Globus pallidus (tissue), 1 donor: Measurements from ENCODE around the gene GNAS.

Experiments used
- DNase-seq: peaks from one replicate; pipeline ENCODE4 v3.0.0-alpha.2; 2015; ENCODE audit warnings: low spot score

The GNAS gene

GRCh38 chr20:58899512-58899911 lies 47.0 kb downstream of the GNAS start:
- DNase-seq = no peak

DNA sequence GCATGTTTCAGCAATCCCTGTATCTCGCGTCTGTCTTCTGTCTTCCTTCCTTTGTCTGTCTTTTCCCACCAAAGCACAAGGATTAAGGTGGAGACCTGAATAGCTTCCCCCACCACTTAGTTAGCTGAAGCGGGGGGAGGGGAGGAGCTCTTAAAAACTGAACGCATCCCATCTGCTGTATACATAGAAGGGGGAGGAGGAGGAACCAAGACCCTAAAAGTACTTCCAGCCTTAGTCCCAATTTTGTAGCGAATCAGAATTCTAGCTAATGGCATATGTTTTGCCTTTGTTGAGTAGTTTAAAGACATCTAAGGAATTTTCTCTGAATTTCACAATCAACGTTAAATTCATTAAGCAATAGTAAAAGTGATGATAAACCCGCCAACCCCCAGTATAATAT lies 47.9 kb downstream of the GNAS start:
- DNase-seq = no peak

DNA sequence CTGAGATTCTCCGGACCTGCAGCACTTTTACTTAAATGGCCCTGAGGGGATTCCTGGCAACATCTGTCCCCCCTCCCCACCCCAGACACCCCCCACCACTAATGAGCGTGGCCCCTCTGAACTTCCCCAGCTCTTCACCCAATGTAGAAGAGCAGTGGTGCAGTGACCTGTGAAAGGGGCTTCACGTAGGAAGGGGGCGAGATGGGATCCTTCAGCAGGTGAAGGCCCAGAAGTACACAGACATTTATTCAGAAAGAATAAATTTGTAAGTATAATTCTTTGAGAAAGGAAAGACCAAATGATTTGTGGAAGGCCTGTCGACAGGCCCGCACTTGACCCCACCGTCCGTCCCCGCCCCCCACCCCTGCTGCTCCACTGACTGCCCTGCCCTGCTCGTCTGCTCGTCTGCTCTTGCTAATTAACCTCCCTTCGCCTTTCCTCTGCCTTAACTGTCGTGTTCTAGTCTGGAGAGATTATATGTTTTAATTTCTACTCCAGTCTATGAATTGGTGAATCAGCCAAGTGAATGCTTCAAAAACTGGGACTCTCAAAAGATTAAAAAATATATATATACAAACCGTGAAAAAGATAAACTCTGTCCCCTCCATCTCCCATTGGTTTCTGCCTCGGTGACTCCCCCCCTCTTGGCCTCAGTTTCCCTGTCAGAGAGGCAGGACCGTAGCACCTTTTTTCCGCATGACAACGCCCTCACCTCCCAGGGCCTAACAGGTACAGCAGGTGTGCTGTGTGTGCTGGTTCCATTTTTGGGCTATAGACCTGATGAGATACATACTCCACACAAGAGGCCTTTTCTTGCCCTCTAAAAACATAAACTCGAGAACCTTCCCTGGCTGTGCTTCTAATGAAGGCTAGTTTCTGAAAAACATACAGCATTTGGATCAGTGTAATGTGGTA lies 49.2 kb downstream of the GNAS start:
- DNase-seq = no peak

DNA sequence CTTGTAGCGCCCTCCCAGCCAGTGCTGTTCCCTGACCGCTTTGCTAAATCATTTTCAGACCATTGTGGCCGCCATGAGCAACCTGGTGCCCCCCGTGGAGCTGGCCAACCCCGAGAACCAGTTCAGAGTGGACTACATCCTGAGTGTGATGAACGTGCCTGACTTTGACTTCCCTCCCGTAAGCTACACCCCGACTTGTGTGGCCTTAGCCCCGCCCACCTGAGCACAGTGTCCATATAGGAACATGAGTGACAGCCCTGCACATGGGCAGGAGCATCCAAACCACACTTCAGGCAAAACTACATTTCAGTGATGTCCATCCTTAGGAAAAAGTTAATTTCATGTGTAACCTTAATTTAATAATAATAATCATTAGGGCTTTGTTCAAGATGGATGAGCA lies 51.1 kb downstream of the GNAS start:
- no peak for DNase-seq

GRCh38 chr20:58905236-58905635 lies 52.7 kb downstream of the GNAS start:
- DNase-seq = no peak

- DNase-seq = no peak
Measured at GRCh38 chr20:58906111-58906510, 53.6 kb downstream of the GNAS start.

GRCh38 chr20:58906894-58907293 lies 54.4 kb downstream of the GNAS start:
- DNase-seq = no peak

- peak; percentile 90 for DNase-seq
Measured at GRCh38 chr20:58907320-58908137, 55.0 kb downstream of the GNAS start.

- DNase-seq = no peak
Measured at GRCh38 chr20:58908221-58908620, 55.7 kb downstream of the GNAS start.

DNA sequence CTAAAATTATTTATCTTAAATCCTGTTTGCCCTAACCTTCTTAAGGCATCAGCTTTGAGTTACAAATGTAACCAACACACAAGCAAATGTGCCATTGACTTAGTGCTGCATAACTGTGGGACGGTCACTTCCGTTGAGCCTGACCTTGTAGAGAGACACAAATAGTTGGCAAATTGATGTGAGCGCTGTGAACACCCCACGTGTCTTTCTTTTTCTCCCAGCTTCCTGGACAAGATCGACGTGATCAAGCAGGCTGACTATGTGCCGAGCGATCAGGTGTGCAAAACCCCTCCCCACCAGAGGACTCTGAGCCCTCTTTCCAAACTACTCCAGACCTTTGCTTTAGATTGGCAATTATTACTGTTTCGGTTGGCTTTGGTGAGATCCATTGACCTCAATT lies 56.4 kb downstream of the GNAS start:
- DNase-seq = no peak

- DNase-seq = no peak
Measured at GRCh38 chr20:58909585-58909984, 57.1 kb downstream of the GNAS start.

- DNase-seq = no peak
Measured at GRCh38 chr20:58910473-58910872, 58.0 kb downstream of the GNAS start.

DNA sequence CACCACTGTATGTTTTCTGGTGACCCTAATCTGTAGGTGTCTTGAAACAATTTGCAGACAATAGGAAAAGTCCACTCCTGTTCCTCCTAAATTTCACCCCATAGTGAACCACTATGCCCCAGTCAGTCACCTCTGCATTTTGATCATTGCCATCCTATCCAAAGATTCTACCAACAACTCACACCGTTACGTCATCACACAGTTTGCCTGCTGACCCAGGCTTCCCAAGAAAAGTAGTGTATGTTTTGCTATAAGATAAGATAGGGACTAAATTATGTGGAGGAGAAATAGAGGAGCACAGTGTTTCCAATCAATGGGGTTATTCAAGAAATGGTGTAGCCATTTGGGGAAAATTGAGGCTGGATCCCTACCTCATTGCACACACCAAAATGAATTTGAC lies 58.8 kb downstream of the GNAS start:
- DNase-seq = no peak

DNA sequence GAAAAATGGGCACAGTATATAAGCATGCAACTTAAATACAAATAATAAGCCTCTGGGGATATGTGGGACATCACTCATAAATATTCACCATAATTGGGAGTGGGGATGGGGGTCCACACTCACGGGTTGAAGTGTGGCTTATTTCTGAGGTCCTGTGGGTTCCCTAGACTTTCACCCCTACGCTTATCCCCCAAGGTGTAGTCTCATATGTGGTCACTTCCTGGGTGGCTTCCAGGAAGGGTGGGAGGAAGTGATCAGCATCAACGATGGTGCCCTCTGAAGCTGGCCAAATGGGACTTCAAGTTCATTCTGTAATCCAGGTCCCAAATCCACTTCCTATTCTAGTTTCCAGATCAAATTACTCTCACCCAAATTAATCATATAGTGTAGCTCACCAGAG lies 59.5 kb downstream of the GNAS start:
- DNase-seq = no peak

DNA sequence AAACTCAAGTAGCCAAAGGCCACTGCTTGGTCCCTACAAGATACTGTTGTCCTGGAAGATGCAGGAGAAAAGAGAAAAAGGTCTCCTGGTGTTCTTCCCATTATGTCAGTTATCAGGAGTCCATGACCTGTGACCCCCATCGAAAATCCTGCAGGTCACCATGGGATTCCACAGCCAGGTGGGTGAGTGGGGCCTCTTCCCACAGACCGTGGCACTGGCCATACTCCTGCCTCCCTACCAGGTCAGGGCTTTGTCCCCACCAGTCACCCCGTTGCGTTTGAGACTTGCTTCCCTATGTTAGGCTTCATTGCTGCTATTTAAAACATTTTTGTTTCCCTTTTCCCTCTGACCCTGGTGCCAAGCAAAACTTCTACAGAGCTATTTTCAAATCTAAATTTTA lies 60.6 kb downstream of the GNAS start:
- no peak for DNase-seq

- no peak for DNase-seq
Measured at GRCh38 chr20:58918621-58919020, 66.1 kb downstream of the GNAS start.

DNA sequence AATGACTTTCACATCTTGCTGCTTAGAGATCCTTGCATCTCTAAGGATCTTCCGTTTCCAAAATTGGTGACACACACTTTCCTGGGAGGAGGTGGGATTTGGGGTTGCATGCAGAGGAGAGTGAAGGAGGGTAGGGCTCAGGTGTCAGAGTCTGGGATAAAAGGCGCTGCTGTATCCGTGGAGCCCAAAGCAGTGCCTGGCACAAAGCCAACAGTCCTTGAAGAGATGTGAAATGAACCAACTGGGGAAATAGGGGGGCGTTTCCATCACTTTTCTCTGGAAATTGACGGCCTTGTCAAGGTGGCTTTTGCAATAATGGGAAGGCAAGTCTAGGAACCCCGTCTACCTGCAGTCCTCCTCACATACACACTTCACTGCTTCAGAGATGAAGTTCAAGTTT lies 69.0 kb downstream of the GNAS start:
- DNase-seq = no peak

DNA sequence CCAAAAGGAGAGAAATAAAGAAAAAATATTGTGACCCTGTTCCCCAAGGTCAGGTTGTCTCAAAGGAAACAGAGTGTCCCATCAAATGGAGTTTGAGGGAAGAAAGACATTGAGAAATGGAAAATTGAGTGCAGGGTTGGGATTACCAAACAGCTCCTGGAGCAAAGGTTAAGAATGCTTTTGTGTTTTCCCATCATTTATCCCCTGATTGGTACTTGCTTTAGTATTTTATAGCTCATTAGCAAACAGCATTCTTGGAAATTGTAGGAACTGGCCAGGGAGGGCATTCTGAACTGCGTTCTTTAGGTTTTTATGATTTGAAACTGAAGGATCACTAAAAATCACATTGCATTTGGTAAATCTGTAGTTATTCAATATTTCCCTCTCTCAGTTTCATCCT lies 69.5 kb downstream of the GNAS start:
- no peak for DNase-seq

GRCh38 chr20:58923117-58923712 lies 70.7 kb downstream of the GNAS start:
- DNase-seq = no peak

DNA sequence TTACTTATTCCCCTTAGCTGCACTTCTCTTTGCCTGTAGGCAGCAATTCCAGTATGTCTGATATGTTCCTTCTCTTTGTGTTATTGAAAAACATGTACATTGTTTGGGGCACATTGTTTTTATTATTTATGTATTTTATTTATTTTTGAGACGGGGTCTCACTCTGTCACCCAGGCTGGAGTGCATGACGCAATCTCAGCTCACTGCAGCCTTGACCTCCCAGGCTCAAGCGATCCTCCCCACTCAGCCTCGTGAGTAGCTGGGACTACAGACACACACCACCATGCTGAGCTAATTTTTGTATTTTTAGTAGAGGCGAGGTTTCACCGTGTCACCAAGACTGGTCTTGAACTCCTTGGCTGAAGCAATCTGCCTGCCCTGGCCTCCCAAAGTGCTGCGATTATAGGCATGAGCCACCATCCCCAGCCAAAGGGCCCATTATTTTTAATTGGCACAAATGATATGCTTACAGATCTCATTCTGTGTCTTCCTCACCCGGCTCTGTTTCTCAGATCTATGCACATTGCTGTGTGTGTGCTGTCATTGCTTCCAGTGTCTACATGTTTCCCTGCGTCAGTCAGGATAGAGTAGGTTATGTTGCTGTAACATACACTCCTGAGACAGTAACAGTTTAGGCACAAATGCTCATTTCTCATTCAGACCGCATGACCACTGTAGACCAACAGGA lies 74.4 kb downstream of the GNAS start:
- DNase-seq = no peak

- no peak for DNase-seq
Measured at GRCh38 chr20:58927490-58928061, 75.1 kb downstream of the GNAS start.

- DNase-seq = no peak
Measured at GRCh38 chr20:58930496-58930895, 78.0 kb downstream of the GNAS start.
